Measurements from ENCODE around the gene ECM2. TPM values are rescaled to one million over a fixed set of nuclear protein-coding genes. Genes with fewer than 3 reads are reported as not detected.

The ECM2 gene
- total and polyA plus RNA-seq, 2 of the 8 experiments (the other 6 are each of a cell fraction or from before 2014, with no cell fraction given) = not detected

DNA sequence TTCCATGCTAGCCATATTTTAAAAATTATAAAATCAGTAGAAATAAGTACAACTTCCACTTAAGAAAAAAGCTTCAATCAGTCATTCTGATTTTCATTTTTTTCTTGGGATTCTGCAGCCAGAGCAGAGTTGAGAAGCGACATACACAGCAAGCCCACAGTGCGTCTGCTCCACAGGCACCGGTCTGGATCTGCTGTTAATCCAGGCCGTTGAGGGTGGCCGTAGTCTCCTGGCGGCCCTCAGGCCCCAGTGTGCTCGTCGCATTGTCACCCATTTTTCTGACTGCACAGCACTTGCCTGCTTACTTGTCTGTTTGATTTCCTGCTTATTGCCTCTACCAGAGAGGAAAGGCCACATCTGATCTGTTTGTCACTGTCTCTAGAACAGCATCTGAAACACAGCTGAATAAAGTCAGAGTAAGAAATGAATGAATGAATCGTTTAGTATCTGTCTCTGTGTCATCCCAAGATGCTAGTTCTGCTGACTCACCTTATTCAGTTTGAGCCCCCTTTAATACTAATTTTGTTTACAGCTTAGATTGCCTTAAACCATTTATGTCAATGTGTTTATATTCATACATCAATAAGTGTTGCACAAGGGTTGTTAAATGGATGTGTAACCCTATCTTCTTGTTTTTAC lies 41.9 kb downstream of the ECM2 start:
- H3K27me3 ChIP-seq (replicated peaks in 1 of 4; ENCODE audit: control insufficient read depth in 3 of 4, extremely low read depth in 1 of 4, insufficient read depth in 3 of 4, low read length in 3 of 4) = no peaks in the 10 kb centered on the region
- H3K14ac ChIP-seq (ENCODE audit: insufficient read length) = no peak overlapping the region
- H3K9ac ChIP-seq (replicated peaks in 1 of 4; ENCODE audit: extremely low read depth in 1 of 4, low read depth in 3 of 4, low read length in 3 of 4) = no peak overlapping the region
- H3K18ac ChIP-seq (ENCODE audit: extremely low read depth, low read length) = no peak overlapping the region
- no peaks in the 10 kb centered on the region for H3K4me1 ChIP-seq (replicated peaks in 1 of 4; ENCODE audit: control insufficient read depth in 3 of 4, insufficient read depth in 4 of 4, low read length in 3 of 4)
- ChIA-PET POLR2A (ENCODE audit: partially characterized antibody) (no interaction called here), CTCF (ENCODE audit: partially characterized antibody) (interaction anchor here (2.5 kb wide), 1 partner anchor 8 kb away, joined by 13 read pairs; no protein-coding TSS in a partner anchor)
- no peak overlapping the region for H2BK15ac ChIP-seq (ENCODE audit: low read length)
- no peak overlapping the region; the same call in 1 of the 2 replicates for H4K8ac ChIP-seq (ENCODE audit: extremely low read depth, insufficient read depth, low read length)
- no peak overlapping the region for H3K4ac ChIP-seq (replicated peaks; ENCODE audit: insufficient read length, low read depth, low read length)
- no peaks in the 10 kb centered on the region for H3K9me3 ChIP-seq (ENCODE audit: insufficient read depth in 2 of 2, low read depth in 1 of 2, low read length in 1 of 2)
- no peaks in the 10 kb centered on the region for H3K36me3 ChIP-seq (ENCODE audit: control insufficient read depth in 2 of 4, insufficient read depth in 4 of 4, low read length in 3 of 4)
- no peaks in the 10 kb centered on the region for H4K20me1 ChIP-seq (replicated peaks in 1 of 2; ENCODE audit: control insufficient read depth in 1 of 2, insufficient read depth in 2 of 2, low read length in 2 of 2)
- no peak overlapping the region for H2BK12ac ChIP-seq (ENCODE audit: low read depth, low read length)
- no peak overlapping the region for H2BK120ac ChIP-seq (replicated peaks; ENCODE audit: low read depth, low read length)
- no peak overlapping the region for H3K27ac ChIP-seq (ENCODE audit: low read depth, low read length)
- no peak overlapping the region for H3K56ac ChIP-seq (replicated peaks; ENCODE audit: insufficient read length, low read depth, low read length)
- TF ChIP-seq SRF (IDR thresholded peaks at IDR 0.05; ENCODE audit: low read depth, low read length) = no peak
- no peak for TF ChIP-seq ZNF274 (IDR thresholded peaks at IDR 0.05; ENCODE audit: borderline replicate concordance, extremely low read depth, low read length)
- no peak for TF ChIP-seq CBX8 (IDR thresholded peaks at IDR 0.05; ENCODE audit: borderline replicate concordance, low read depth, low read length)
- no peak for TF ChIP-seq SAP30 (IDR thresholded peaks at IDR 0.05; ENCODE audit: insufficient read depth, insufficient replicate concordance, low read length)
- no peak for TF ChIP-seq KDM4A (IDR thresholded peaks at IDR 0.05; ENCODE audit: low read depth, low read length, severe bottlenecking)
- TF ChIP-seq NANOG (IDR thresholded peaks at IDR 0.05; ENCODE audit: insufficient read depth, low read depth, low read length, poor library complexity, severe bottlenecking) = no peak
- no peak for TF ChIP-seq KDM1A (IDR thresholded peaks at IDR 0.05; ENCODE audit: borderline replicate concordance, low read length)
- TF ChIP-seq YY1 (IDR thresholded peaks at IDR 0.05; ENCODE audit: low read depth, low read length) = no peak
- no peak for TF ChIP-seq KDM5A (IDR thresholded peaks at IDR 0.05; ENCODE audit: low read length)
- H3K4me3 ChIP-seq (ENCODE audit: extremely low read depth in 1 of 4, insufficient read depth in 2 of 4, low read depth in 3 of 4, low read length in 4 of 4) = no peak overlapping the region
- H4K91ac ChIP-seq (replicated peaks; ENCODE audit: insufficient read length, low read length) = no peak overlapping the region
- no peak overlapping the region for H2AFZ ChIP-seq (ENCODE audit: low read length)
- no peak for FAIRE-seq
- H3K23me2 ChIP-seq (ENCODE audit: low read depth, low read length) = no peaks in the 10 kb centered on the region
- H2AK5ac ChIP-seq (ENCODE audit: low read depth, low read length) = no peak overlapping the region
- no peak overlapping the region for H2BK5ac ChIP-seq (ENCODE audit: low read depth, low read length)
- no peak overlapping the region for H3K23ac ChIP-seq (ENCODE audit: insufficient read length)
- no peaks in the 10 kb centered on the region for H3K79me2 ChIP-seq (ENCODE audit: control insufficient read depth in 1 of 2, insufficient read depth in 2 of 2, low read length in 2 of 2)
- H3K4me2 ChIP-seq (ENCODE audit: insufficient read depth in 1 of 2, low read depth in 2 of 2, low read length in 2 of 2) = no peak overlapping the region
- no peak overlapping the region for H2BK20ac ChIP-seq (ENCODE audit: low read length)
- H3K79me1 ChIP-seq (ENCODE audit: low read depth, low read length) = no peaks in the 10 kb centered on the region
- no peak for DNase-seq (ENCODE audit: low read depth in 1 of 2, low spot score in 2 of 2)
- no peak overlapping the region for H4K5ac ChIP-seq (ENCODE audit: insufficient read length, low read depth, low read length)
- 89% methylated on average over 9 of the region's 9 CpGs; no CpG with 5 or more reads in 1 of the 2 experiments for WGBS, 2 experiments (ENCODE audit: extremely low coverage in 1 of 2, insufficient coverage in 1 of 2, insufficient read length in 1 of 2, insufficient replicate concordance in 2 of 2, low coverage in 1 of 2, low lambda C conversion rate in 2 of 2, missing lambda C conversion rate in 1 of 2)
